Measurements from ENCODE around the gene ANAPC5. TPM values are rescaled to one million over a fixed set of nuclear protein-coding genes. Genes with fewer than 3 reads are reported as not detected.

Gene ANAPC5
- total RNA-seq: 142 and 152 TPM in 2 replicates

GRCh38 chr12:121351820-121352681, at the start of gene ANAPC5:
Gene ANAPC5 (minus strand): TSS chr12:121352411. CDS start chr12:121352340, 71 bp downstream.

GRCh38 chr12:121399391-121400331, 47.5 kb upstream of the ANAPC5 start, which contains the start of gene RNF34:
Gene RNF34 (plus strand): TSS chr12:121400118. CDS start chr12:121400213, 95 bp downstream.

GRCh38 chr12:121296618-121297434, 55.4 kb downstream of the ANAPC5 start, which contains the start of gene CAMKK2:
Gene CAMKK2 (minus strand): TSS chr12:121296709. CDS start chr12:121274526, 22,183 bp downstream.

Other genes starting within 250 kb of the ANAPC5 start
- 1.3 and 2.2 TPM in 2 replicates for gene P2RX7, start 219.5 kb downstream of the ANAPC5 start, total RNA-seq
- gene P2RX4, start 142.3 kb downstream of the ANAPC5 start, total RNA-seq: 16.2 and 31.2 TPM in 2 replicates
- gene CAMKK2, start 55.7 kb downstream of the ANAPC5 start, total RNA-seq: 13.9 and 19.3 TPM in 2 replicates
- gene RNF34, start 47.7 kb upstream of the ANAPC5 start, total RNA-seq: 74.3 and 98.6 TPM in 2 replicates
- gene KDM2B, start 228.6 kb upstream of the ANAPC5 start, total RNA-seq: 20.6 and 27.0 TPM in 2 replicates

All from aortic smooth muscle cell (primary cell).